Ascending aorta (tissue), 2 donors: ENCODE results near the gene LYST. TPM values are rescaled to one million over a fixed set of nuclear protein-coding genes. Genes with fewer than 3 reads are reported as not detected.

ENCODE experiments used
- DNase-seq, 2 donors: peaks; one replicate each; pipeline ENCODE4 v3.0.0-alpha.2; 2019; ENCODE audit warnings: low spot score in 2 of 2
- H3K27ac ChIP-seq, 2 donors: fragments of 200-600 bp; sonication (generic); one replicate each; pipeline ENCODE4 v1.5.1; 2016 to 2017; ENCODE audit warnings: mild to moderate bottlenecking in 1 of 2
- H3K27me3 ChIP-seq: fragments of 200-600 bp; sonication (generic); one replicate; pipeline ENCODE4 v1.5.1; 2017
- H3K36me3 ChIP-seq, 2 donors: fragments of 200-600 bp; sonication (generic); one replicate each; pipeline ENCODE4 v1.5.1; 2016
- H3K4me1 ChIP-seq, 2 donors: fragments of 200-600 bp; sonication (generic); one replicate each; pipeline ENCODE4 v1.5.1; 2016 to 2017; ENCODE audit warnings: mild to moderate bottlenecking in 1 of 2
- H3K4me3 ChIP-seq, 2 donors: fragments of 200-600 bp; sonication (generic); one replicate each; pipeline ENCODE4 v1.5.1; 2016 to 2017; ENCODE audit warnings: mild to moderate bottlenecking in 1 of 2
- H3K9me3 ChIP-seq, 2 donors: fragments of 200-600 bp; sonication (generic); one replicate each; pipeline ENCODE4 v1.5.1; 2016
- intact Hi-C: fragments of 100-400 bp; cut with DNase I; formaldehyde crosslinking; loops from one replicate; pipeline ENCODE4 v1.15.1; 2023
- total RNA-seq: library from RNA; depleted of rRNA; stranded (reverse); fragments of >200 nt; gene quantifications from one replicate; pipeline ENCODE4 v1.1.0, GENCODE V29; 2016
- TF ChIP-seq, protein P1 (sequence below), 3 experiments: fragments of 200-600 bp in 2 of 3; fragments of 450-650 bp in 1 of 3; sonication (generic) in 2 of 3; IDR thresholded peaks; one replicate each; pipeline ENCODE4 v1.5.1; 2016 to 2019; ENCODE audit warnings: antibody characterized with exemption in 3 of 3, mild to moderate bottlenecking in 1 of 3, moderate library complexity in 1 of 3

LYST gene
- total RNA-seq, 1 donor from 2014 or later = 169 TPM

DNA sequence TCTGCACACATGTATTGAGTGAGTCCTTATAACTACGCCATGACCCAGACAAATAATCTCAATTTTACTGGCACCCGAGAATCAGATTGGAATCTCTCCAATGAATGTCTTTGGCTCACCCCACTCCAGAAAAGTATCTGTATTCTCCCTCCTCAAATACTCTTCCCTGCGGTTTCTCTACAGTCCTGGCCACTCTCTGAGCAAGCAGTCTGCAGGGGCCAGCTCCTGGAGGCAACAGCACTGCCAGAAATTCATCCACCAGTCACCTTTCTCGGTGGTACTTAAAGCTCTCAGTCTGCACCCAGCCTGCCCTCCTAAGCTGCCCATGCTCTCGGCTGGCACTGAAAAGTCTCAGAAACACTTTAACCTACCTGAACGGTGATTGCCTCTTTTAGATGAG, 16.1 kb upstream of the LYST start:
- no peak for DNase-seq
- Histone ChIP-seq H3K36me3 (no peaks in the 10 kb centered on the region), H3K4me3 (peak overlapping the region; percentile 27 to 51), H3K4me1 (peaks cover 0 to 3% of the 10 kb centered on the region in 2 donors), H3K9me3 (no peaks in the 10 kb centered on the region), H3K27ac (peak overlapping the region; percentile 65 to 73), H3K27me3 (no peaks in the 10 kb centered on the region)
- intact Hi-C loops = loop anchor here (1.0 kb wide), 2 partner anchors 16 to 25 kb away; no protein-coding TSS in a partner anchor
- TF ChIP-seq, protein P1, sequence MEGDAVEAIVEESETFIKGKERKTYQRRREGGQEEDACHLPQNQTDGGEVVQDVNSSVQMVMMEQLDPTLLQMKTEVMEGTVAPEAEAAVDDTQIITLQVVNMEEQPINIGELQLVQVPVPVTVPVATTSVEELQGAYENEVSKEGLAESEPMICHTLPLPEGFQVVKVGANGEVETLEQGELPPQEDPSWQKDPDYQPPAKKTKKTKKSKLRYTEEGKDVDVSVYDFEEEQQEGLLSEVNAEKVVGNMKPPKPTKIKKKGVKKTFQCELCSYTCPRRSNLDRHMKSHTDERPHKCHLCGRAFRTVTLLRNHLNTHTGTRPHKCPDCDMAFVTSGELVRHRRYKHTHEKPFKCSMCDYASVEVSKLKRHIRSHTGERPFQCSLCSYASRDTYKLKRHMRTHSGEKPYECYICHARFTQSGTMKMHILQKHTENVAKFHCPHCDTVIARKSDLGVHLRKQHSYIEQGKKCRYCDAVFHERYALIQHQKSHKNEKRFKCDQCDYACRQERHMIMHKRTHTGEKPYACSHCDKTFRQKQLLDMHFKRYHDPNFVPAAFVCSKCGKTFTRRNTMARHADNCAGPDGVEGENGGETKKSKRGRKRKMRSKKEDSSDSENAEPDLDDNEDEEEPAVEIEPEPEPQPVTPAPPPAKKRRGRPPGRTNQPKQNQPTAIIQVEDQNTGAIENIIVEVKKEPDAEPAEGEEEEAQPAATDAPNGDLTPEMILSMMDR (IDR thresholded peaks at IDR 0.05) = no peak

DNA sequence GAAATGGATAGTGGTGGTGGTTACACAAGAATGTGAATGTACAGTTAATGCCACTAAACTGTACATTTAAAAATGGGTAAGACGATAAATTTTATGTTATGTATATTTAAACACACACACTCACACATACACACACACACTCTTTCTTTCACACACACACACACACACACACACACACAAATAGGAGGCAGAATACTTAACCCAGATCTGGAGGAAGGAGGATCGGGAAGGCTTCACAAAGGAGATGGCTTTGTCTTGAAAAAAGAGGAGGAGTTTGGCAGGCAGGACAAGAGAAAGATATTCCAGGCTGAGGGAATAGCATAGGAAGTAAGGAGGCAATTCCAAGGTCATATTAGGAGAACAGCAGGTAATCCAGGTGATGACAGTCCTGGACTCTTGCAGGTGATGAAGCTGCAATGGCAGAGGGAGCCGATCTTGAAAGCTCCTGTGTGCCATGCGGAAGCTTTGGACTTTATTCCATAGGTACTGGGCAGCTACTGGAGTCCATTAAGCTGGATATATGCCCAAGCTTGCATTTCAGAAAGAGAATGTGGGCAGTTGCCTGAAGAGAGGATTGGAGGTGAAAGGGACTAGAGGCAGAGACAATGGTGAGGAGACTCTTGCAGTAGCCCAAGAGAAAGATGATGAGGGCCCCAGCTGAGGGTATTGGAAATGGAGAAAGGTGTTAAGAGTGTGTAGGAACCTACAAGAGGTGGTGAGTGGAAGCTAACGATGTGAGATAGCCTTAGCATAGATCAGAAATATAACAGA, 15.4 kb upstream of the LYST start:
- Histone ChIP-seq H3K36me3 (no peaks in the 10 kb centered on the region), H3K9me3 (no peaks in the 10 kb centered on the region), H3K27me3 (no peaks in the 10 kb centered on the region), H3K27ac (peak overlapping the region; percentile 65 to 73), H3K4me3 (peak overlapping the region in 1 of 2 donors; percentile 51), H3K4me1 (peaks cover 0 to 3% of the 10 kb centered on the region in 2 donors)
- intact Hi-C loops = no loop called here
- TF ChIP-seq, protein P1 (IDR thresholded peaks at IDR 0.05) = no peak
- no peak for DNase-seq

GRCh38 chr1:235878082-235878811, 11.5 kb upstream of the LYST start:
- H3K27me3 ChIP-seq = no peaks in the 10 kb centered on the region
- no peaks in the 10 kb centered on the region for H3K36me3 ChIP-seq
- no peak for DNase-seq
- no peak overlapping the region for H3K4me3 ChIP-seq
- intact Hi-C loops = no loop called here
- TF ChIP-seq, protein P1 (IDR thresholded peaks at IDR 0.05) = no peak
- H3K9me3 ChIP-seq = no peaks in the 10 kb centered on the region
- H3K27ac ChIP-seq = no peak overlapping the region
- H3K4me1 ChIP-seq = peaks cover 0 to 3% of the 10 kb centered on the region in 2 donors

GRCh38 chr1:235876402-235876841, 9.7 kb upstream of the LYST start:
- Histone ChIP-seq H3K27ac (no peak overlapping the region), H3K4me3 (no peak overlapping the region), H3K36me3 (no peaks in the 10 kb centered on the region), H3K9me3 (no peaks in the 10 kb centered on the region), H3K27me3 (no peaks in the 10 kb centered on the region), H3K4me1 (no peaks in the 10 kb centered on the region)
- intact Hi-C loops = no loop called here
- TF ChIP-seq, protein P1 (IDR thresholded peaks at IDR 0.05) = no peak
- no peak for DNase-seq

- DNase-seq = no peak
- intact Hi-C loops = no loop called here
These were observed 8.4 kb upstream of the LYST start for GRCh38 chr1:235875036-235875597.

More at GRCh38 chr1:235875036-235875597, 8.4 kb upstream of the LYST start:
- Histone ChIP-seq H3K27ac (no peak overlapping the region), H3K4me1 (no peaks in the 10 kb centered on the region), H3K27me3 (no peaks in the 10 kb centered on the region), H3K36me3 (no peaks in the 10 kb centered on the region), H3K9me3 (no peaks in the 10 kb centered on the region), H3K4me3 (no peak overlapping the region)
- TF ChIP-seq, protein P1 (IDR thresholded peaks at IDR 0.05) = no peak
